Kidney (tissue), 14 donors: ENCODE measurements around the gene LDAF1. TPM values are rescaled to one million over a fixed set of nuclear protein-coding genes. Genes with fewer than 3 reads are reported as not detected.

ENCODE experiments used
- DNase-seq, 5 donors: peaks; one replicate each; pipeline ENCODE4 v3.0.0-alpha.2; 2013 to 2020
- FAIRE-seq: peaks from 2 replicates; lab custom pipeline; 2012; peaks lifted over from hg19 to GRCh38; lab: Jason Lieb, UNC
- H3K27ac ChIP-seq, 2 donors: one replicate each; pipeline ENCODE4 v1.7.0; 2013; ENCODE audit warnings: low read depth in 2 of 2, low read length in 2 of 2, inconsistent platforms in 1 of 2
- H3K27me3 ChIP-seq: one replicate; pipeline ENCODE4 v1.7.1; 2013; ENCODE audit warnings: low read length, inconsistent platforms; ENCODE audit not compliant: control insufficient read depth, insufficient read depth
- H3K36me3 ChIP-seq, 3 donors: one replicate each; pipeline versions ENCODE4 v1.7.0 to v1.7.1; 2013; ENCODE audit warnings: low read length in 3 of 3, control low read depth in 1 of 3, inconsistent platforms in 1 of 3; ENCODE audit not compliant: insufficient read depth in 3 of 3, control insufficient read depth in 2 of 3
- H3K4me1 ChIP-seq, 3 donors: one replicate each; pipeline versions ENCODE4 v1.7.0 to v1.7.1; 2013; ENCODE audit warnings: low read length in 3 of 3, inconsistent platforms in 1 of 3, low read depth in 1 of 3; ENCODE audit not compliant: control insufficient read depth in 2 of 3, insufficient read depth in 2 of 3
- H3K4me3 ChIP-seq, 3 donors: one replicate each; pipeline versions ENCODE4 v1.7.0 to v1.8.1; 2013; ENCODE audit warnings: low read length in 3 of 3, control low read depth in 1 of 3, inconsistent platforms in 1 of 3
- H3K9ac ChIP-seq, 3 donors: one replicate each; pipeline versions ENCODE4 v1.7.0 to v1.7.1; 2013; ENCODE audit warnings: low read length in 3 of 3, control low read depth in 1 of 3, inconsistent platforms in 1 of 3
- H3K9me3 ChIP-seq, 3 donors: one replicate each; pipeline versions ENCODE4 v1.7.0 to v1.7.1; 2013; ENCODE audit warnings: low read length in 3 of 3, control low read depth in 1 of 3, inconsistent platforms in 1 of 3; ENCODE audit not compliant: control insufficient read depth in 2 of 3, insufficient read depth in 1 of 3
- CTCF ChIP-seq: IDR thresholded peaks from 3 replicates; pipeline ENCODE4 v1.5.1; 2012; ENCODE audit warnings: mild to moderate bottlenecking, moderate library complexity, borderline replicate concordance; ENCODE audit not compliant: insufficient read depth; ENCODE audit errors: extremely low read depth
- intact Hi-C: fragments of 100-400 bp; cut with DNase I; formaldehyde crosslinking; loops from one replicate; pipeline ENCODE4 v1.11.1; 2022
- polyA plus RNA-seq: library from polyadenylated mRNA; stranded (reverse); fragments of 350-450 nt; fragmentation: Illumina TruSeq; extraction: RNeasy Lipid Tissue Mini Kit (QIAGEN cat#74804); gene quantifications from one replicate; pipeline ENCODE4 v1.2.3, GENCODE V29; 2014; ENCODE audit warnings: low read depth, low replicate concordance; ENCODE audit not compliant: insufficient read depth
- total RNA-seq: library from RNA; stranded (reverse); fragmentation: NEBNext Ultra II Directional; extraction: Animal tissue kit (Norgen Biotek cat#: 25700); gene quantifications from one replicate; pipeline ENCODE4 v1.2.1, GENCODE V29; 2021
- donor health status: control.
- donor health status: control.
- donor health status: control.
- donor health status: control.
- donor health status: control.
- donor health status: DM: yes; HTN: yes; CAD: no.
- donor health status: Normal renal cell carcinoma (clear cell type).

The LDAF1 gene
- total and polyA plus RNA-seq, 2 donors from 2014 or later = 16.4 to 35.1 TPM

- Histone ChIP-seq H3K36me3 (peaks cover 0 to under 1% (median under 1%) of the 10 kb centered on the region in 3 donors), H3K27me3 (no peaks in the 10 kb centered on the region), H3K4me1 (peaks cover 0 to 23% (median 21%) of the 10 kb centered on the region in 3 donors), H3K4me3 (no peak overlapping the region), H3K9ac (no peak overlapping the region), H3K9me3 (no peaks in the 10 kb centered on the region), H3K27ac (no peak overlapping the region)
- no peak for TF ChIP-seq CTCF
- DNase-seq (no peak), FAIRE-seq (no peak)
- intact Hi-C loops = no loop called here
These were observed 1.8 kb downstream of the LDAF1 start for GRCh38 chr16:21160276-21160675.

GRCh38 chr16:21161211-21161610 is 2.7 kb downstream of the LDAF1 start:
- H3K4me1 ChIP-seq = peaks cover 0 to 23% (median 21%) of the 10 kb centered on the region in 3 donors
- no peak overlapping the region for H3K4me3 ChIP-seq
- TF ChIP-seq CTCF = no peak
- FAIRE-seq (no peak), DNase-seq (no peak)
- H3K27me3 ChIP-seq = no peaks in the 10 kb centered on the region
- H3K27ac ChIP-seq = no peak overlapping the region
- intact Hi-C loops = no loop called here
- peaks cover 0 to 2% (median 2%) of the 10 kb centered on the region in 3 donors for H3K36me3 ChIP-seq
- H3K9me3 ChIP-seq = no peaks in the 10 kb centered on the region
- H3K9ac ChIP-seq = no peak overlapping the region

GRCh38 chr16:21162661-21163151 is 4.2 kb downstream of the LDAF1 start:
- intact Hi-C loops = no loop called here
- Histone ChIP-seq H3K9ac (no peak overlapping the region), H3K27ac (peak overlapping the region in 1 of 2 donors; percentile 38), H3K4me3 (peak overlapping the region in 1 of 3 donors; percentile 25), H3K36me3 (peaks cover 2 to 5% (median 2%) of the 10 kb centered on the region in 3 donors), H3K27me3 (no peaks in the 10 kb centered on the region), H3K9me3 (no peaks in the 10 kb centered on the region), H3K4me1 (peaks cover 0 to 23% (median 16%) of the 10 kb centered on the region in 3 donors)
- no peak for TF ChIP-seq CTCF
- FAIRE-seq (no peak), DNase-seq (peak in 1 of 5 donors; percentile 59)

- no peak overlapping the region for H3K27ac ChIP-seq
- peaks cover 2 to 5% (median 2%) of the 10 kb centered on the region in 3 donors for H3K36me3 ChIP-seq
- FAIRE-seq = no peak
These were observed 5.1 kb downstream of the LDAF1 start for GRCh38 chr16:21163576-21163975.

More at GRCh38 chr16:21163576-21163975, 5.1 kb downstream of the LDAF1 start:
- Histone ChIP-seq H3K4me1 (peaks cover 0 to 17% (median 12%) of the 10 kb centered on the region in 3 donors), H3K27me3 (no peaks in the 10 kb centered on the region), H3K9me3 (no peaks in the 10 kb centered on the region), H3K4me3 (no peak overlapping the region), H3K9ac (no peak overlapping the region)
- DNase-seq = no peak
- intact Hi-C loops = no loop called here
- no peak for TF ChIP-seq CTCF
